ENCODE results near the gene KPNA6. TPM values are rescaled to one million over a fixed set of nuclear protein-coding genes. Genes with fewer than 3 reads are reported as not detected.

The KPNA6 gene
- polyA plus RNA-seq, 3 donors from 2014 or later = 20.7 to 36.8 (median 21.2) TPM

- Mint-ChIP-seq H3K27me3 (ENCODE audit: low read depth in 3 of 3) (peaks cover 9 to 18% (median 11%) of the 10 kb centered on the region in 3 donors), H3K9me3 (no peaks in the 10 kb centered on the region), H3K27ac (peak overlapping the region; percentile 91 to 97 (median 95)), H3K36me3 (peaks cover 0 to 10% (median 4%) of the 10 kb centered on the region in 3 donors), H3K4me1 (peaks cover 31 to 33% of the 10 kb centered on the region in 2 donors), H3K4me3 (peak overlapping the region; percentile 89 to 94 (median 91))
- DNase-seq = no peak
Observed at GRCh38 chr1:32178380-32179192, 70.7 kb downstream of the KPNA6 start.

- peak overlapping the region; percentile 89 to 94 (median 91) for H3K4me3 Mint-ChIP-seq
Observed at GRCh38 chr1:32179193-32179442, 71.3 kb downstream of the KPNA6 start.

GRCh38 chr1:32179443-32180185, 71.8 kb downstream of the KPNA6 start, which contains the start of gene TXLNA:
Gene TXLNA (plus strand): TSS chr1:32179675. CDS start chr1:32180346, 671 bp downstream.
- peak; percentile 90 to 91 (median 90) for DNase-seq
- H3K4me3 Mint-ChIP-seq = peak within 1 kb of the TSS; percentile 89 to 94 (median 91)
- H3K4me1 Mint-ChIP-seq = peaks cover 37 to 41% of the 10 kb centered on the region in 2 donors
- peaks cover 0 to 12% (median 6%) of the 10 kb centered on the region in 3 donors for H3K36me3 Mint-ChIP-seq
- peaks cover 9 to 18% (median 11%) of the 10 kb centered on the region in 3 donors for H3K27me3 Mint-ChIP-seq (ENCODE audit: low read depth in 3 of 3)
- no peaks in the 10 kb centered on the region for H3K9me3 Mint-ChIP-seq
- H3K27ac Mint-ChIP-seq = peak within 1 kb of the TSS; percentile 92 to 97 (median 95)

More at GRCh38 chr1:32179193-32179442, 71.3 kb downstream of the KPNA6 start:
- no peaks in the 10 kb centered on the region for H3K9me3 Mint-ChIP-seq
- peak in 1 of 3 donors; percentile 7 for DNase-seq
- H3K36me3 Mint-ChIP-seq = peaks cover 0 to 9% (median 7%) of the 10 kb centered on the region in 3 donors
- H3K27me3 Mint-ChIP-seq (ENCODE audit: low read depth in 3 of 3) = peaks cover 9 to 18% (median 11%) of the 10 kb centered on the region in 3 donors
- H3K27ac Mint-ChIP-seq = peak overlapping the region; percentile 91 to 97 (median 95)
- H3K4me1 Mint-ChIP-seq = peaks cover 36% of the 10 kb centered on the region in 2 donors

- Mint-ChIP-seq H3K27ac (peak overlapping the region; percentile 90 to 94 (median 92)), H3K36me3 (peaks cover 5 to 17% (median 6%) of the 10 kb centered on the region in 3 donors), H3K4me3 (peak overlapping the region; percentile 86 to 94 (median 91)), H3K9me3 (no peaks in the 10 kb centered on the region), H3K27me3 (ENCODE audit: low read depth in 3 of 3) (peaks cover 9 to 18% (median 11%) of the 10 kb centered on the region in 3 donors), H3K4me1 (peaks cover 42 to 47% of the 10 kb centered on the region in 2 donors)
- peak; percentile 40 to 42 (median 40) for DNase-seq
Observed at GRCh38 chr1:32180186-32181060, 72.6 kb downstream of the KPNA6 start.

GRCh38 chr1:32181065-32181464, 73.2 kb downstream of the KPNA6 start:
- Mint-ChIP-seq H3K27me3 (ENCODE audit: low read depth in 3 of 3) (peaks cover 9 to 18% (median 11%) of the 10 kb centered on the region in 3 donors), H3K4me1 (peaks cover 46 to 48% of the 10 kb centered on the region in 2 donors), H3K27ac (peak overlapping the region; percentile 90 to 94 (median 92)), H3K4me3 (peak overlapping the region; percentile 86 to 94 (median 91)), H3K36me3 (peaks cover 6 to 17% (median 9%) of the 10 kb centered on the region in 3 donors), H3K9me3 (no peaks in the 10 kb centered on the region)
- DNase-seq = no peak

GRCh38 chr1:32181563-32181962, 73.7 kb downstream of the KPNA6 start:
- Mint-ChIP-seq H3K27ac (peak overlapping the region; percentile 73 to 92 (median 91)), H3K9me3 (no peaks in the 10 kb centered on the region), H3K36me3 (peaks cover 11 to 21% (median 14%) of the 10 kb centered on the region in 3 donors), H3K4me1 (peaks cover 51 to 52% of the 10 kb centered on the region in 2 donors), H3K27me3 (ENCODE audit: low read depth in 3 of 3) (peaks cover 9 to 18% (median 11%) of the 10 kb centered on the region in 3 donors), H3K4me3 (peak overlapping the region; percentile 86 to 94 (median 91))
- no peak for DNase-seq

GRCh38 chr1:32182060-32182459, 74.2 kb downstream of the KPNA6 start:
- Mint-ChIP-seq H3K4me1 (peaks cover 52 to 55% of the 10 kb centered on the region in 2 donors), H3K36me3 (peaks cover 13 to 22% (median 16%) of the 10 kb centered on the region in 3 donors), H3K4me3 (peak overlapping the region in 1 of 5 donors; percentile 27)

GRCh38 chr1:32184650-32185049, 76.8 kb downstream of the KPNA6 start:
- no peak for DNase-seq
- Mint-ChIP-seq H3K36me3 (peaks cover 24 to 37% (median 35%) of the 10 kb centered on the region in 3 donors), H3K4me1 (peaks cover 50 to 55% of the 10 kb centered on the region in 2 donors), H3K9me3 (no peaks in the 10 kb centered on the region), H3K27me3 (ENCODE audit: low read depth in 3 of 3) (peaks cover 5 to 11% (median 8%) of the 10 kb centered on the region in 3 donors), H3K27ac (peak overlapping the region in 2 of 6 donors; percentile 57 to 77), H3K4me3 (no peak overlapping the region)

More at GRCh38 chr1:32182060-32182459, 74.2 kb downstream of the KPNA6 start:
- H3K27me3 Mint-ChIP-seq (ENCODE audit: low read depth in 3 of 3) = peaks cover 9 to 18% (median 11%) of the 10 kb centered on the region in 3 donors
- H3K27ac Mint-ChIP-seq = peak overlapping the region in 4 of 6 donors; percentile 34 to 74 (median 55)
- no peaks in the 10 kb centered on the region for H3K9me3 Mint-ChIP-seq
- no peak for DNase-seq

- Mint-ChIP-seq H3K36me3 (peaks cover 35 to 45% (median 41%) of the 10 kb centered on the region in 3 donors), H3K4me1 (peaks cover 38 to 42% of the 10 kb centered on the region in 2 donors), H3K27ac (peak overlapping the region in 3 of 6 donors; percentile 13 to 65 (median 23)), H3K4me3 (no peak overlapping the region), H3K27me3 (ENCODE audit: low read depth in 3 of 3) (peaks cover 2 to 6% (median 2%) of the 10 kb centered on the region in 3 donors), H3K9me3 (no peaks in the 10 kb centered on the region)
- no peak for DNase-seq
Observed at GRCh38 chr1:32186077-32186476, 78.2 kb downstream of the KPNA6 start.

GRCh38 chr1:32186491-32186890, 78.6 kb downstream of the KPNA6 start:
- Mint-ChIP-seq H3K4me1 (peaks cover 33 to 38% of the 10 kb centered on the region in 2 donors), H3K27me3 (ENCODE audit: low read depth in 3 of 3) (peaks cover 0 to 6% (median 0%) of the 10 kb centered on the region in 3 donors), H3K4me3 (no peak overlapping the region), H3K9me3 (no peaks in the 10 kb centered on the region), H3K36me3 (peaks cover 38 to 43% (median 39%) of the 10 kb centered on the region in 3 donors), H3K27ac (peak overlapping the region in 3 of 6 donors; percentile 13 to 65 (median 13))
- no peak for DNase-seq

- no peak overlapping the region for H3K27ac Mint-ChIP-seq
- H3K4me3 Mint-ChIP-seq = no peak overlapping the region
- H3K9me3 Mint-ChIP-seq = no peaks in the 10 kb centered on the region
- H3K27me3 Mint-ChIP-seq (ENCODE audit: low read depth in 3 of 3) = peaks cover 0 to 6% (median 1%) of the 10 kb centered on the region in 3 donors
- no peak for DNase-seq
- H3K36me3 Mint-ChIP-seq = peaks cover 46 to 55% (median 49%) of the 10 kb centered on the region in 3 donors
- peaks cover 23 to 28% of the 10 kb centered on the region in 2 donors for H3K4me1 Mint-ChIP-seq
Observed at GRCh38 chr1:32187850-32188249, 80.0 kb downstream of the KPNA6 start.

- H3K36me3 Mint-ChIP-seq = peaks cover 38 to 80% (median 45%) of the 10 kb centered on the region in 3 donors
Observed at GRCh38 chr1:32192220-32192948, 84.5 kb downstream of the KPNA6 start.

More at GRCh38 chr1:32192220-32192948, 84.5 kb downstream of the KPNA6 start:
- Mint-ChIP-seq H3K4me1 (peaks cover 25 to 36% of the 10 kb centered on the region in 2 donors), H3K27me3 (ENCODE audit: low read depth in 3 of 3) (peaks cover 1 to 6% (median 2%) of the 10 kb centered on the region in 3 donors), H3K4me3 (no peak overlapping the region), H3K9me3 (no peaks in the 10 kb centered on the region), H3K27ac (peak overlapping the region in 1 of 6 donors; percentile 62)
- DNase-seq = no peak
